ENCODE results near the gene HLA-F.

DNA sequence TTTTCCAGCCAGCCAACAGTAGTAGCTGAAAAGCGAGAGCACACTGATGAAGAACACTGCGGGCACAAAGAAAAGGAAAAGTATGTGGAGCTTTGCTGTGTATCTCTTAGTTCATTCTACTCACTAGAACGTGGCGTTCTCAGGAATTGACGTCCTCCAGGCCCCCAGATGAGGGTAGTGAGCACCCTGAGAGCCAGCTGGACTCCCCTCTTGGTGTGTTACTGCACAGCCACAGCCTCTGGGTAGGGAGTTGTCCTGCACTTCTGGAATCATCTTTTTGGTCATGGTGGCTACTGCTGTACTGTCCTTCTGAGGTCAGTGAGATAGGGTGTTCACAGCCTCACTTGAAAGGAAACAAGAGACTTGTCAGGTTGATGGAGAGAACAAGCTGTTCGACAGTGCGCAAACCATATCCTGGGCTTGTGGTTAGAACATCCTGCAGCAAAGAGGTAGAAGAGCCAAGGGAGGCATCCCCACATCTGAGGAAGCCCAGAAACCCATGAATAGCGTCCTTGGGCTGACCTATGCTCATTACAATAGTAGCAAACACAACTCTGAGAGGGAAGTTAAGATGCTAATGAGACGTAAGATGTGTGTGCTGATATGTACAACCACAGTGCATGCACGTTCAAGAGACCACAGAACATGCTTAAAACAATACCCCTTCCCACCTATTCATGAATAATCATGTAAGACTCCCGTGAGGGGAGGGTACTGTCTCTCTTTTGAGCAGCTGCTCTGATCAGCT is 14.6 kb upstream of the HLA-F start:
- TF ChIP-seq, protein P1, sequence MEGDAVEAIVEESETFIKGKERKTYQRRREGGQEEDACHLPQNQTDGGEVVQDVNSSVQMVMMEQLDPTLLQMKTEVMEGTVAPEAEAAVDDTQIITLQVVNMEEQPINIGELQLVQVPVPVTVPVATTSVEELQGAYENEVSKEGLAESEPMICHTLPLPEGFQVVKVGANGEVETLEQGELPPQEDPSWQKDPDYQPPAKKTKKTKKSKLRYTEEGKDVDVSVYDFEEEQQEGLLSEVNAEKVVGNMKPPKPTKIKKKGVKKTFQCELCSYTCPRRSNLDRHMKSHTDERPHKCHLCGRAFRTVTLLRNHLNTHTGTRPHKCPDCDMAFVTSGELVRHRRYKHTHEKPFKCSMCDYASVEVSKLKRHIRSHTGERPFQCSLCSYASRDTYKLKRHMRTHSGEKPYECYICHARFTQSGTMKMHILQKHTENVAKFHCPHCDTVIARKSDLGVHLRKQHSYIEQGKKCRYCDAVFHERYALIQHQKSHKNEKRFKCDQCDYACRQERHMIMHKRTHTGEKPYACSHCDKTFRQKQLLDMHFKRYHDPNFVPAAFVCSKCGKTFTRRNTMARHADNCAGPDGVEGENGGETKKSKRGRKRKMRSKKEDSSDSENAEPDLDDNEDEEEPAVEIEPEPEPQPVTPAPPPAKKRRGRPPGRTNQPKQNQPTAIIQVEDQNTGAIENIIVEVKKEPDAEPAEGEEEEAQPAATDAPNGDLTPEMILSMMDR (conservative IDR thresholded peaks at IDR 0.05; ENCODE audit: low read length) = no peak
- TF ChIP-seq EZH2phosphoT487 (IDR thresholded peaks at IDR 0.05; ENCODE audit: borderline replicate concordance) = no peak

Measured in Loucy (cell line).